ENCODE measurements around the gene CMC2. TPM values are rescaled to one million over a fixed set of nuclear protein-coding genes. Genes with fewer than 3 reads are reported as not detected.

The CMC2 gene
- total RNA-seq, 6 experiments from 2014 or later, result 23.5 to 58.3 (median 42.1) TPM

GRCh38 chr16:80992676-80993293 lies 13.9 kb downstream of the CMC2 start:
- Histone ChIP-seq H3K27me3 (no peaks in the 10 kb centered on the region), H3K4me1 (peaks cover 0 to 55% (median 16%) of the 10 kb centered on the region in 4 donors), H3K27ac (peak overlapping the region in 2 of 3 donors; percentile 76 to 91), H3K9me3 (no peaks in the 10 kb centered on the region), H3K36me3 (no peaks in the 10 kb centered on the region), H3K4me3 (no peak overlapping the region)
- ATAC-seq (no peak), DNase-seq (no peak)
- intact Hi-C loops (cut with DNase I), result no loop called here
- 13% methylated on average over 3 of the region's 3 CpGs for WGBS (ENCODE audit: insufficient coverage, low coverage, low lambda C conversion rate, missing lambda C conversion rate)
- TF ChIP-seq CTCF (IDR thresholded peaks at IDR 0.05), result no peak
- TF ChIP-seq POLR2A (IDR thresholded peaks at IDR 0.05), result no peak

- no peak for DNase-seq
- no peaks in the 10 kb centered on the region for H3K36me3 ChIP-seq
- no peaks in the 10 kb centered on the region for H3K9me3 ChIP-seq
- peaks cover 0 to 59% (median 19%) of the 10 kb centered on the region in 4 donors for H3K4me1 ChIP-seq
- peak; percentile 72 to 84 (median 78) for ATAC-seq
- peak overlapping the region in 2 of 3 donors; percentile 5 to 19 for H3K4me3 ChIP-seq
- no peaks in the 10 kb centered on the region for H3K27me3 ChIP-seq
- H3K27ac ChIP-seq, result peak overlapping the region; percentile 14 to 91 (median 76)
- WGBS (ENCODE audit: insufficient coverage, low coverage, low lambda C conversion rate, missing lambda C conversion rate), result 29% methylated on average over 6 of the region's 6 CpGs
- intact Hi-C loops (cut with DNase I), result no loop called here
- TF ChIP-seq CTCF (IDR thresholded peaks at IDR 0.05) (no peak), POLR2A (IDR thresholded peaks at IDR 0.05) (no peak)
Observed at GRCh38 chr16:80991792-80992430, 14.8 kb downstream of the CMC2 start.

- 39% methylated on average over 2 of the region's 2 CpGs for WGBS (ENCODE audit: insufficient coverage, low coverage, low lambda C conversion rate, missing lambda C conversion rate)
- no peaks in the 10 kb centered on the region for H3K9me3 ChIP-seq
- intact Hi-C loops (cut with DNase I), result no loop called here
- ATAC-seq (peak in 3 of 4 donors; percentile 9 to 22 (median 15)), DNase-seq (no peak)
- H3K36me3 ChIP-seq, result no peaks in the 10 kb centered on the region
- H3K27ac ChIP-seq, result peak overlapping the region; percentile 14 to 91 (median 76)
- H3K4me1 ChIP-seq, result peaks cover 0 to 67% (median 21%) of the 10 kb centered on the region in 4 donors
- TF ChIP-seq POLR2A (IDR thresholded peaks at IDR 0.05) (no peak), CTCF (IDR thresholded peaks at IDR 0.05) (no peak)
- H3K4me3 ChIP-seq, result peak overlapping the region in 1 of 3 donors; percentile 19
- H3K27me3 ChIP-seq, result no peaks in the 10 kb centered on the region
Observed at GRCh38 chr16:80990978-80991377, 15.7 kb downstream of the CMC2 start.

- no peak for ATAC-seq
- Histone ChIP-seq H3K27ac (peak overlapping the region; percentile 14 to 91 (median 76)), H3K36me3 (no peaks in the 10 kb centered on the region), H3K9me3 (no peaks in the 10 kb centered on the region), H3K4me3 (no peak overlapping the region), H3K27me3 (no peaks in the 10 kb centered on the region), H3K4me1 (peaks cover 0 to 69% (median 21%) of the 10 kb centered on the region in 4 donors)
- DNase-seq, result no peak
- WGBS (ENCODE audit: insufficient coverage, low coverage, low lambda C conversion rate, missing lambda C conversion rate), result 39% methylated on average over 3 of the region's 3 CpGs
- TF ChIP-seq CTCF (IDR thresholded peaks at IDR 0.05) (no peak), POLR2A (IDR thresholded peaks at IDR 0.05) (no peak)
- intact Hi-C loops (cut with DNase I), result no loop called here
Observed at GRCh38 chr16:80990577-80990976, 16.1 kb downstream of the CMC2 start.

All from right lobe of liver (tissue), 6 donors.